H1 (cell line): Measurements from ENCODE around the gene TCAP. TPM values are rescaled to one million over a fixed set of nuclear protein-coding genes. Genes with fewer than 3 reads are reported as not detected.

ENCODE experiments used
- CTCF ChIA-PET: fragments of 300-600 bp; sonication (Branson Sonifier 250); formaldehyde crosslinking; loops from one replicate; lab custom pipeline; 2021; ENCODE audit not compliant: partially characterized antibody; lab: Charles Lee
- POLR2A ChIA-PET: fragments of 300-600 bp; sonication (Branson Sonifier 250); formaldehyde crosslinking; loops from one replicate; lab custom pipeline; 2021; ENCODE audit warnings: inconsistent platforms; ENCODE audit not compliant: partially characterized antibody; lab: Charles Lee
- DNase-seq, 2 experiments: peaks; one replicate each; pipeline versions ENCODE4 v3.0.0 to v3.0.0-alpha.2; 2010 to 2022; ENCODE audit warnings: low spot score in 2 of 2, low read depth in 1 of 2, mixed read lengths in 1 of 2
- FAIRE-seq: peaks from 2 replicates; lab custom pipeline; 2011; peaks lifted over from hg19 to GRCh38; lab: Jason Lieb, UNC
- H2AFZ ChIP-seq: 2 replicates; pipeline ENCODE4 v1.8.1; 2012; ENCODE audit warnings: low read length, inconsistent platforms
- H2AK5ac ChIP-seq: 2 replicates; pipeline ENCODE4 v1.6.1; 2013; ENCODE audit warnings: low read depth, low read length
- H2BK120ac ChIP-seq: replicated peaks from 2 replicates; pipeline ENCODE3; 2013; ENCODE audit warnings: low read depth, low read length, inconsistent platforms
- H2BK12ac ChIP-seq: 2 replicates; pipeline ENCODE4 v1.6.1; 2013; ENCODE audit warnings: low read depth, low read length
- H2BK15ac ChIP-seq: 2 replicates; pipeline ENCODE4 v1.6.1; 2013; ENCODE audit warnings: low read length
- H2BK20ac ChIP-seq: 2 replicates; pipeline ENCODE4 v1.6.1; 2013; ENCODE audit warnings: low read length
- H2BK5ac ChIP-seq: 2 replicates; pipeline ENCODE4 v1.6.1; 2013; ENCODE audit warnings: low read depth, low read length
- H3K14ac ChIP-seq: 2 replicates; pipeline ENCODE4 v1.6.1; 2013; ENCODE audit warnings: inconsistent platforms; ENCODE audit not compliant: insufficient read length
- H3K18ac ChIP-seq: 2 replicates; pipeline ENCODE4 v1.6.1; 2013; ENCODE audit warnings: low read length; ENCODE audit errors: extremely low read depth
- H3K23ac ChIP-seq: 2 replicates; pipeline ENCODE4 v1.6.1; 2013; ENCODE audit warnings: inconsistent platforms; ENCODE audit not compliant: insufficient read length
- H3K23me2 ChIP-seq: 2 replicates; pipeline ENCODE4 v1.6.1; 2013; ENCODE audit warnings: low read depth, low read length
- H3K27ac ChIP-seq: 2 replicates; pipeline ENCODE4 v1.6.1; 2011; ENCODE audit warnings: low read depth, low read length, inconsistent platforms
- H3K27me3 ChIP-seq, 4 experiments: replicated peaks in 1 of 4; 1 replicate in 1 of 4; 2 replicates in 3 of 4; pipeline versions ENCODE4 v1.6.1 to v1.8.1; 2011 to 2013; ENCODE audit warnings: low read length in 3 of 4, mild to moderate bottlenecking in 3 of 4, inconsistent platforms in 2 of 4, mixed read lengths in 2 of 4, moderate library complexity in 1 of 4; ENCODE audit not compliant: control insufficient read depth in 3 of 4, insufficient read depth in 3 of 4; ENCODE audit errors: extremely low read depth in 1 of 4
- H3K36me3 ChIP-seq, 4 experiments: 2 replicates each; pipeline versions ENCODE4 v1.6.1 to v1.8.1; 2011 to 2013; ENCODE audit warnings: mild to moderate bottlenecking in 4 of 4, low read length in 3 of 4, moderate library complexity in 2 of 4, control low read depth in 1 of 4, inconsistent platforms in 1 of 4; ENCODE audit not compliant: insufficient read depth in 4 of 4, control insufficient read depth in 2 of 4
- H3K4ac ChIP-seq: replicated peaks from 2 replicates; pipeline ENCODE3; 2013; ENCODE audit warnings: low read length, low read depth, mixed read lengths, inconsistent platforms; ENCODE audit not compliant: insufficient read length
- H3K4me1 ChIP-seq, 4 experiments: replicated peaks in 1 of 4; 1 replicate in 1 of 4; 2 replicates in 3 of 4; pipeline versions ENCODE4 v1.6.1 to v1.8.1; 2011 to 2013; ENCODE audit warnings: low read length in 3 of 4, inconsistent platforms in 2 of 4, mixed read lengths in 1 of 4; ENCODE audit not compliant: insufficient read depth in 4 of 4, control insufficient read depth in 3 of 4
- H3K4me2 ChIP-seq, 2 experiments: 2 replicates each; pipeline versions ENCODE4 v1.6.1 to v1.8.1; 2011 to 2013; ENCODE audit warnings: low read depth in 2 of 2, low read length in 2 of 2, control low read depth in 1 of 2, inconsistent platforms in 1 of 2, mild to moderate bottlenecking in 1 of 2; ENCODE audit not compliant: insufficient read depth in 1 of 2
- H3K4me3 ChIP-seq, 4 experiments: fragments of 200-600, 300-600 bp in 1 of 4; sonication (generic), shearing (Covaris generic), sonication (Bioruptor Twin) in 1 of 4; 2 replicates each; pipeline versions ENCODE4 v1.5.1 to v1.8.1; 2011 to 2016; ENCODE audit warnings: low read length in 4 of 4, low read depth in 3 of 4, control low read depth in 2 of 4, inconsistent platforms in 2 of 4, mild to moderate bottlenecking in 2 of 4, mixed read lengths in 1 of 4, moderate library complexity in 1 of 4; ENCODE audit not compliant: insufficient read depth in 2 of 4; ENCODE audit errors: extremely low read depth in 1 of 4
- H3K56ac ChIP-seq: replicated peaks from 2 replicates; pipeline ENCODE3; 2013; ENCODE audit warnings: low read depth, mild to moderate bottlenecking, mixed read lengths, low read length, inconsistent platforms; ENCODE audit not compliant: insufficient read length
- H3K79me1 ChIP-seq: 2 replicates; pipeline ENCODE4 v1.6.1; 2013; ENCODE audit warnings: low read depth, low read length, control low read depth
- H3K79me2 ChIP-seq, 2 experiments: 2 replicates each; pipeline versions ENCODE4 v1.6.1 to v1.8.1; 2012 to 2013; ENCODE audit warnings: low read length in 2 of 2, mild to moderate bottlenecking in 2 of 2, inconsistent platforms in 1 of 2; ENCODE audit not compliant: insufficient read depth in 2 of 2, control insufficient read depth in 1 of 2
- H3K9ac ChIP-seq, 4 experiments: replicated peaks in 1 of 4; 1 replicate in 1 of 4; 2 replicates in 3 of 4; pipeline versions ENCODE4 v1.6.1 to v1.8.1; 2011 to 2013; ENCODE audit warnings: low read depth in 3 of 4, low read length in 3 of 4, control low read depth in 2 of 4, mild to moderate bottlenecking in 2 of 4, moderate library complexity in 2 of 4, inconsistent platforms in 1 of 4; ENCODE audit errors: extremely low read depth in 1 of 4
- H3K9me3 ChIP-seq, 2 experiments: 2 replicates each; pipeline versions ENCODE4 v1.6.1 to v1.8.1; 2012 to 2013; ENCODE audit warnings: mild to moderate bottlenecking in 2 of 2, moderate library complexity in 2 of 2, control low read depth in 1 of 2, inconsistent platforms in 1 of 2, low read depth in 1 of 2, low read length in 1 of 2, mixed read lengths in 1 of 2; ENCODE audit not compliant: insufficient read depth in 2 of 2
- H4K20me1 ChIP-seq, 2 experiments: replicated peaks in 1 of 2; 2 replicates each; pipeline versions ENCODE3 to v1.8.1; 2011 to 2013; ENCODE audit warnings: inconsistent platforms in 2 of 2, low read length in 2 of 2, mild to moderate bottlenecking in 1 of 2; ENCODE audit not compliant: insufficient read depth in 2 of 2, control insufficient read depth in 1 of 2
- H4K5ac ChIP-seq: 2 replicates; pipeline ENCODE4 v1.6.1; 2013; ENCODE audit warnings: low read length, low read depth, mixed read lengths, inconsistent platforms; ENCODE audit not compliant: insufficient read length
- H4K8ac ChIP-seq: 2 replicates; pipeline ENCODE4 v1.8.0; 2013; ENCODE audit warnings: mild to moderate bottlenecking, moderate library complexity, low read length, inconsistent platforms; ENCODE audit not compliant: insufficient read depth; ENCODE audit errors: extremely low read depth
- H4K91ac ChIP-seq: replicated peaks from 2 replicates; pipeline ENCODE3; 2013; ENCODE audit warnings: low read length, mixed read lengths, inconsistent platforms; ENCODE audit not compliant: insufficient read length
- ASH2L ChIP-seq: fragments of 200-600, 300-600 bp; sonication (generic); IDR thresholded peaks from one replicate; pipeline ENCODE4 v1.7.1; 2017; ENCODE audit warnings: low read length
- BCL11A ChIP-seq, 2 experiments: IDR thresholded peaks; one replicate each; pipeline ENCODE4 v1.6.1; 2011; ENCODE audit warnings: low read depth in 2 of 2, low read length in 2 of 2, mild to moderate bottlenecking in 2 of 2
- BRCA1 ChIP-seq: IDR thresholded peaks from 2 replicates; pipeline ENCODE4 v1.6.1; 2012; ENCODE audit warnings: low read depth, low read length, improper control_type of control experiment
- CEBPB ChIP-seq: IDR thresholded peaks from 2 replicates; pipeline ENCODE4 v1.6.1; 2012; ENCODE audit warnings: low read depth, low read length
- CTBP2 ChIP-seq: IDR thresholded peaks from 2 replicates; pipeline ENCODE4 v1.7.0; 2011; ENCODE audit warnings: borderline replicate concordance, mild to moderate bottlenecking, moderate library complexity, mixed read lengths, low read length; ENCODE audit not compliant: insufficient read depth, insufficient read length
- EP300 ChIP-seq, 2 experiments: IDR thresholded peaks; 1 replicate in 1 of 2; 2 replicates in 1 of 2; pipeline ENCODE4 v1.6.1; 2011 to 2012; ENCODE audit warnings: low read depth in 2 of 2, low read length in 2 of 2, mild to moderate bottlenecking in 2 of 2, borderline replicate concordance in 1 of 2, inconsistent platforms in 1 of 2, moderate library complexity in 1 of 2
- HDAC6 ChIP-seq: IDR thresholded peaks from one replicate; pipeline ENCODE4 v1.7.1; 2012; ENCODE audit warnings: low read depth, mild to moderate bottlenecking, inconsistent platforms, low read length, moderate library complexity
- NANOG ChIP-seq: IDR thresholded peaks from 2 replicates; pipeline ENCODE4 v1.6.1; 2011; ENCODE audit warnings: low read length, low read depth, mild to moderate bottlenecking, inconsistent platforms; ENCODE audit not compliant: insufficient read depth, poor library complexity, severe bottlenecking
- PHF8 ChIP-seq: fragments of 200-600 bp; sonication (generic); conservative IDR thresholded peaks from 2 replicates; pipeline ENCODE4 v1.7.1; 2012; ENCODE audit warnings: low read depth, mild to moderate bottlenecking, inconsistent platforms, low read length, moderate library complexity
- POLR2AphosphoS5 ChIP-seq: IDR thresholded peaks from 2 replicates; pipeline ENCODE4 v1.6.1; 2011; ENCODE audit warnings: low read depth, low read length
- RFX5 ChIP-seq: IDR thresholded peaks from 2 replicates; pipeline ENCODE4 v1.6.1; 2011; ENCODE audit warnings: low read depth, low read length, improper control_type of control experiment, borderline replicate concordance
- RXRA ChIP-seq: IDR thresholded peaks from 2 replicates; pipeline ENCODE4 v1.6.1; 2011; ENCODE audit warnings: low read depth, mild to moderate bottlenecking, low read length, moderate library complexity; ENCODE audit not compliant: insufficient read depth
- SAP30 ChIP-seq: fragments of 300-600 bp; sonication (generic); IDR thresholded peaks from 2 replicates; pipeline ENCODE4 v1.7.1; 2012; ENCODE audit warnings: low read length, moderate library complexity, mild to moderate bottlenecking, inconsistent platforms; ENCODE audit not compliant: insufficient read depth, insufficient replicate concordance
- ZNF274 ChIP-seq: IDR thresholded peaks from 2 replicates; pipeline ENCODE4 v1.7.0; 2012; ENCODE audit warnings: low read length, borderline replicate concordance; ENCODE audit errors: extremely low read depth
- WGBS, 2 experiments: shearing (Covaris generic) in 1 of 2; methylation state at CpG; one replicate each; pipeline versions ENCODE4 v1.1.6 to v1.1.7; 2013 to 2015; ENCODE audit warnings: low lambda C conversion rate in 2 of 2, mixed read lengths in 2 of 2, inconsistent platforms in 1 of 2, low coverage in 1 of 2, missing lambda C conversion rate in 1 of 2; ENCODE audit not compliant: insufficient replicate concordance in 2 of 2, insufficient coverage in 1 of 2, insufficient read length in 1 of 2; ENCODE audit errors: extremely low coverage in 1 of 2, missing lambda C conversion rate in 1 of 2; 5-methylcytosine and 5-hydroxymethylcytosine counted together
- polyA plus RNA-seq, 7 experiments: library from polyadenylated mRNA; depleted of rRNA in 3 of 7; stranded (reverse) in 5 of 7; unstranded in 2 of 7; fragments of >200 nt in 5 of 7; fragments of 200-250 nt in 2 of 7; gene quantifications; 1 replicate in 5 of 7; 2 replicates in 1 of 7; 4 replicates in 1 of 7; pipeline versions ENCODE4 v1.2.1 to v1.2.3, GENCODE V29; 2011 to 2013; ENCODE audit warnings: missing spikeins in 2 of 7, mixed read lengths in 2 of 7
- total RNA-seq: library from RNA; stranded (reverse); fragmentation: NEBNext Ultra II Directional; extraction: Animal tissue kit (Norgen Biotek cat#: 25700); gene quantifications from 2 replicates; pipeline ENCODE4 v1.2.1, GENCODE V29; 2021

Gene TCAP
- total and polyA plus RNA-seq, 2 of the 8 experiments (the other 6 are each of a cell fraction or from before 2014, with no cell fraction given), result 0.82 to 1.4 TPM

GRCh38 chr17:39714234-39714633, 49.1 kb downstream of the TCAP start:
- H3K79me2 ChIP-seq, result peaks cover 0 to 14% of the 10 kb centered on the region in 2 experiments; a peak in 2 of 4 replicates
- no peak overlapping the region for H2BK20ac ChIP-seq
- no peak overlapping the region for H3K4me3 ChIP-seq
- FAIRE-seq, result no peak
- H4K8ac ChIP-seq, result no peak overlapping the region
- H4K5ac ChIP-seq, result no peak overlapping the region
- H2BK15ac ChIP-seq, result no peak overlapping the region
- H3K4ac ChIP-seq, result no peak overlapping the region
- no peak overlapping the region for H4K91ac ChIP-seq
- H2BK5ac ChIP-seq, result no peak overlapping the region
- no peak overlapping the region for H3K56ac ChIP-seq
- POLR2A ChIA-PET, result interaction anchor here (0.7 to 4.5 kb wide), 7 partner anchors 10 to 37 kb away, joined by 3 to 23 read pairs (median 4); partner anchors contain the start of gene ERBB2
- H3K36me3 ChIP-seq, result peaks cover 40 to 94% (median 76%) of the 10 kb centered on the region in 4 experiments
- no peak overlapping the region for H2BK120ac ChIP-seq
- no peaks in the 10 kb centered on the region for H3K23me2 ChIP-seq
- H3K9me3 ChIP-seq, result no peaks in the 10 kb centered on the region
- H4K20me1 ChIP-seq, result peaks cover 13 to 19% of the 10 kb centered on the region in 2 experiments
- no peak overlapping the region for H3K23ac ChIP-seq
- no peak overlapping the region for H2AFZ ChIP-seq
- H3K18ac ChIP-seq, result no peak overlapping the region
- H3K4me1 ChIP-seq, result no peaks in the 10 kb centered on the region
- 95% methylated on average over 4 of the region's 4 CpGs; no CpG with 5 or more reads in 1 of the 2 experiments for WGBS, 2 experiments
- H3K79me1 ChIP-seq, result no peaks in the 10 kb centered on the region; the same call in 1 of the 2 replicates
- H3K9ac ChIP-seq, result no peak overlapping the region
- CTCF ChIA-PET, result interaction anchor here (1.0 to 2.7 kb wide), 3 partner anchors 12 to 92 kb away, joined by 3 to 13 read pairs (median 4); partner anchors contain the start of gene MIEN1
- no peak overlapping the region for H2AK5ac ChIP-seq
- no peak overlapping the region for H3K27ac ChIP-seq
- no peak for DNase-seq
- peak overlapping the region; percentile 60; the same call in 1 of the 2 replicates for H2BK12ac ChIP-seq
- H3K4me2 ChIP-seq, result no peak overlapping the region
- no peaks in the 10 kb centered on the region for H3K27me3 ChIP-seq
- no peak overlapping the region for H3K14ac ChIP-seq
- no peak for TF ChIP-seq EP300 (IDR thresholded peaks at IDR 0.05; ENCODE audit: borderline replicate concordance in 1 of 2, low read depth in 2 of 2, low read length in 2 of 2)
- no peak for TF ChIP-seq HDAC6
- TF ChIP-seq ZNF274, result no peak
- no peak for TF ChIP-seq BCL11A (IDR thresholded peaks at IDR 0.05; ENCODE audit: low read depth in 2 of 2, low read length in 2 of 2)
- TF ChIP-seq SAP30, result no peak
- no peak for TF ChIP-seq PHF8
- no peak for TF ChIP-seq RXRA
- TF ChIP-seq CTBP2, result no peak
- TF ChIP-seq NANOG, result no peak
- TF ChIP-seq ASH2L, result no peak
- no peak for TF ChIP-seq CEBPB
- TF ChIP-seq BRCA1, result no peak
- no peak for TF ChIP-seq POLR2AphosphoS5
- no peak for TF ChIP-seq RFX5
